ENCODE data around the gene P2RY2.
"Not testable (repeated sequence)": the region's sequence is repeated elsewhere in the genome, so short reads cannot be mapped to it uniquely, and the experiment has no call there.

Gene P2RY2

DNA sequence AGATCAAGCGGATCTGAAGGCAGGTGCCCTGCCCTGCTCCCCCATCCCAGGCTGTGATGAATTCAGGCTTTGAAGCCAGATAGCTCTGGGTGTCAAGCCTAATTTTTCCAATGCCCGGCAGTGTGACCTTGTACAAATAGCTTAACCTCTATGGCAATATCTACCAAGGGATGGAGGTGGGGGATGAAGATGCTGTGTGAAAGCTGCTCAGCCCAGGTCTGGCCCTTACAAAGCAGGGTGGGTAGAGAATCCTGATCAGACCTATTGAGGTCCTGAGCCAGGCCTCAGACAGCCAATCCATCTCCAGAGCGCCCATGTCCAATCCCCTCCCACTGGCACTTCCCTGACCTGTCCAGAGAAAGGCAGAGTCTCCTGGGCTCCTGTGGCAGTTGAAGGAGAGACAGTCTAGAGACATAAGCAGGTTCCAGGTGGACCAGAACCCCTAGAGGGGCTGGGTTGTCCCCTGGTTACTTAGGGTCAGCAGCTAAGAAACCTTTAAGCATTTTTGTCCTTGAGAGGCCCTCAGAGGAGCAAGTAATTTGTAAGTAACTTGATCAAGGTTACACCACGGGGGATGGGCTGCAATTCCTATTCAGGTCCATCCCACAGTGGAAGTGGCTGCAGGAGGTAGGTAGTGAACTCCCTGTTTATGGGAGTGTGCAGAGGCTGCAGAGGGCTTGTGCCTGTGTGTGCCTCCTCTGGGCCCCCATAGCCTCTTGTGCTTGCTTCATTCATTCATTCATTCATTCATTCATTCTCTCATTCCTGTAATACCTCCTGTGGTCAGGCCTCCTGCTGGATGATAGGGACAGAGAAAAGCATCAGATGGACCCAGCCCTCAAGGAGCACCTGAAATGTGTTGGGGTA, 10.4 kb downstream of the P2RY2 start:
- Mint-ChIP-seq H3K9me3 (no peaks in the 10 kb centered on the region), H3K4me1 (ENCODE audit: low read depth in 2 of 2) (peaks cover 0 to 7% of the 10 kb centered on the region in 2 donors), H3K27ac (no peak overlapping the region), H3K36me3 (ENCODE audit: insufficient read depth) (no peaks in the 10 kb centered on the region), H3K4me3 (no peak overlapping the region), H3K27me3 (peaks cover 10 to 48% of the 10 kb centered on the region in 2 donors)
- ATAC-seq (replicated peaks): no peak
- DNase-seq: no peak

DNA sequence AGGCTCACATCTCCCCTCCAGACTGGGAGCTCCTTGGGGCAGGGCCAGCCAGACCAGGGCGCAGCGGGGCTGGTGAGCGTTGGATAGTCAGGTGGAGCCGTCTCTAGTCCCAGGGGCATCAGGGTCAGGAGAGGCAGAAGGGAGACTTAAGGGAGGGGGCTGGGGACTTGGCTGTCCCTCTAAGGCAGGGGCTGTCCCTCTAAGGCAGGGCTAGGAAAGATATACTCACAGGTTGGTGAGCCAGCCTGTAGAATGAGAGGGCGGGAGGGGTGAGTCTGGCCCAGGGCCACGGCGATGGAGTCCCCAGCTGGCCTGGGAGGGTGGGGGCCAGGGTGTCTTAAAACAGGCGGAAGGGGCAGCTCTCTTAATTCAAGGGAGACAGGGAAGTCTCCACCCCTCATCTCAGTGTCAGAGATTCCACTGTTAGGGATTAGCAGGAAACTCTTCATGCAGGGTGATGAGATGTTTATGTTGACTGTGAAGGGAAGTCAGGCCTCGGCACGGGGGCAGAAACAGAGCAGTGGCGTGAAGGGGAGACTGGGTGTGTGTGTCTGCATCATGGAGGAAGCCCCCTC, 11.3 kb downstream of the P2RY2 start:
- H3K36me3 Mint-ChIP-seq (ENCODE audit: insufficient read depth): no peaks in the 10 kb centered on the region

GRCh38 chr11:73229896-73230875, 12.1 kb downstream of the P2RY2 start:
- no peaks in the 10 kb centered on the region for H3K4me1 Mint-ChIP-seq (ENCODE audit: low read depth in 2 of 2)
- H3K4me3 Mint-ChIP-seq: no peak overlapping the region
- DNase-seq (no peak), ATAC-seq (replicated peaks) (no peak)
- H3K27me3 Mint-ChIP-seq: peaks cover 10 to 35% of the 10 kb centered on the region in 2 donors
- no peaks in the 10 kb centered on the region for H3K9me3 Mint-ChIP-seq
- no peaks in the 10 kb centered on the region for H3K36me3 Mint-ChIP-seq (ENCODE audit: insufficient read depth)
- H3K27ac Mint-ChIP-seq: no peak overlapping the region

More for the DNA sequence above, 11.3 kb downstream of the P2RY2 start:
- DNase-seq (no peak), ATAC-seq (replicated peaks) (no peak)
- peaks cover 10 to 43% of the 10 kb centered on the region in 2 donors for H3K27me3 Mint-ChIP-seq
- H3K9me3 Mint-ChIP-seq: no peaks in the 10 kb centered on the region
- peaks cover 0 to 6% of the 10 kb centered on the region in 2 donors for H3K4me1 Mint-ChIP-seq (ENCODE audit: low read depth in 2 of 2)
- no peak overlapping the region for H3K27ac Mint-ChIP-seq
- H3K4me3 Mint-ChIP-seq: no peak overlapping the region

GRCh38 chr11:73230931-73231330, 12.8 kb downstream of the P2RY2 start:
- Mint-ChIP-seq H3K36me3 (ENCODE audit: insufficient read depth) (no peaks in the 10 kb centered on the region), H3K9me3 (no peaks in the 10 kb centered on the region), H3K4me3 (no peak overlapping the region), H3K27me3 (peaks cover 10 to 27% of the 10 kb centered on the region in 2 donors), H3K4me1 (ENCODE audit: low read depth in 2 of 2) (no peaks in the 10 kb centered on the region), H3K27ac (no peak overlapping the region)
- ATAC-seq (replicated peaks) (no peak), DNase-seq (no peak)

GRCh38 chr11:73232487-73232886, 14.4 kb downstream of the P2RY2 start:
- not testable (repeated sequence) for H3K4me3 Mint-ChIP-seq; DNase-seq; H3K36me3 Mint-ChIP-seq (ENCODE audit: insufficient read depth); H3K9me3 Mint-ChIP-seq; H3K4me1 Mint-ChIP-seq (ENCODE audit: low read depth in 2 of 2); ATAC-seq (replicated peaks); H3K27ac Mint-ChIP-seq
- H3K27me3 Mint-ChIP-seq: peaks cover 10 to 28% of the 10 kb centered on the region in 2 donors

DNA sequence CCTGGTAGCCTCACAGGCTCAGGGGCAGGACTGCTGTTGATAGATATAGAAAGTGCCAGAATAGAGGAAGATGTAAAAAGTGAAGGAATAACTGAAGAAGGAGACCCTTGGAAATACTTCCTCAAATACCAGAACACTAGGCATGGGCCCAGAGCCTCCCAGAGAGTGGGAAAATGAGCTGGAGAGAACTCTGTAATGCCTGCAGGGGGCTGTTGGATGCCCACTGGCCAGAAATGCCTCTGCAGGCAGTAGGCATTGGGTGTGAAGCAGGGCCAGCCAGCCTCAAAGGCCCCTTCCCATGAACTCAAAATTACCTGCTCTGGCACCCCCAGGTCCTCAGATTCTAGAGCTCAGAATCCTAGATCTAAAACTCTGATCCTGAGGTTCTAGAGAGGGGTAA, 15.1 kb downstream of the P2RY2 start:
- peaks cover 10 to 35% of the 10 kb centered on the region in 2 donors for H3K27me3 Mint-ChIP-seq
- ATAC-seq (replicated peaks): no peak
- no peaks in the 10 kb centered on the region for H3K4me1 Mint-ChIP-seq (ENCODE audit: low read depth in 2 of 2)
- H3K36me3 Mint-ChIP-seq (ENCODE audit: insufficient read depth): no peaks in the 10 kb centered on the region
- no peaks in the 10 kb centered on the region for H3K9me3 Mint-ChIP-seq
- H3K4me3 Mint-ChIP-seq: no peak overlapping the region
- H3K27ac Mint-ChIP-seq: no peak overlapping the region
- no peak for DNase-seq

DNA sequence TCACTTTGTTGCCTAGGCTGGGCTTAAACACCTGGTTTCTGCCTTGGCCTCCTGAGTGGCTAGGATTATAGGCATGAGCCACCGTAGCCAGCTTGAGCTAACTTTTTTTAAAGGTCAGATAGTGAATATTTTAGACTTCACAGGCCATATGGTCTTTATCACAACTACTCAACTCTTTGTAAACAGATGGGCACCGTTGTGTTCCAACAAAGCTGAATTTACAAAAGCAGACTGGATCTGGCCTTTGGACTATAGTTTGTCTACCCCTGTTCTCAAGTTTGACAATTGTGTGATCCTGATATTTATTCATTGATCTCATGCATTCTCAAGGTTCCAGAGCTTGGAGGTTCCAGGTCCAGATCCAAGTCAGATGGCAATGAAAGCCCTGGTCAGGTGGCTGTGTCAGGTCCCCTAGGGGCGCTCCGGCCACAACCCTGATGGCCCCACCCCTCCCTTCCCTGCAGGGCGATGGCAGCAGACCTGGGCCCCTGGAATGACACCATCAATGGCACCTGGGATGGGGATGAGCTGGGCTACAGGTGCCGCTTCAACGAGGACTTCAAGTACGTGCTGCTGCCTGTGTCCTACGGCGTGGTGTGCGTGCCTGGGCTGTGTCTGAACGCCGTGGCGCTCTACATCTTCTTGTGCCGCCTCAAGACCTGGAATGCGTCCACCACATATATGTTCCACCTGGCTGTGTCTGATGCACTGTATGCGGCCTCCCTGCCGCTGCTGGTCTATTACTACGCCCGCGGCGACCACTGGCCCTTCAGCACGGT, 15.8 kb downstream of the P2RY2 start:
- ATAC-seq (replicated peaks): no peak
- peaks cover 9 to 34% of the 10 kb centered on the region in 2 donors for H3K27me3 Mint-ChIP-seq
- DNase-seq: no peak
- no peaks in the 10 kb centered on the region for H3K4me1 Mint-ChIP-seq (ENCODE audit: low read depth in 2 of 2)
- no peaks in the 10 kb centered on the region for H3K36me3 Mint-ChIP-seq (ENCODE audit: insufficient read depth)
- H3K9me3 Mint-ChIP-seq: no peaks in the 10 kb centered on the region
- H3K27ac Mint-ChIP-seq: no peak overlapping the region
- no peak overlapping the region for H3K4me3 Mint-ChIP-seq

DNA sequence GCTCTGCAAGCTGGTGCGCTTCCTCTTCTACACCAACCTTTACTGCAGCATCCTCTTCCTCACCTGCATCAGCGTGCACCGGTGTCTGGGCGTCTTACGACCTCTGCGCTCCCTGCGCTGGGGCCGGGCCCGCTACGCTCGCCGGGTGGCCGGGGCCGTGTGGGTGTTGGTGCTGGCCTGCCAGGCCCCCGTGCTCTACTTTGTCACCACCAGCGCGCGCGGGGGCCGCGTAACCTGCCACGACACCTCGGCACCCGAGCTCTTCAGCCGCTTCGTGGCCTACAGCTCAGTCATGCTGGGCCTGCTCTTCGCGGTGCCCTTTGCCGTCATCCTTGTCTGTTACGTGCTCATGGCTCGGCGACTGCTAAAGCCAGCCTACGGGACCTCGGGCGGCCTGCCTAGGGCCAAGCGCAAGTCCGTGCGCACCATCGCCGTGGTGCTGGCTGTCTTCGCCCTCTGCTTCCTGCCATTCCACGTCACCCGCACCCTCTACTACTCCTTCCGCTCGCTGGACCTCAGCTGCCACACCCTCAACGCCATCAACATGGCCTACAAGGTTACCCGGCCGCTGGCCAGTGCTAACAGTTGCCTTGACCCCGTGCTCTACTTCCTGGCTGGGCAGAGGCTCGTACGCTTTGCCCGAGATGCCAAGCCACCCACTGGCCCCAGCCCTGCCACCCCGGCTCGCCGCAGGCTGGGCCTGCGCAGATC, 16.5 kb downstream of the P2RY2 start:
- no peak overlapping the region for H3K4me3 Mint-ChIP-seq
- ATAC-seq (replicated peaks) (no peak), DNase-seq (no peak)
- H3K36me3 Mint-ChIP-seq (ENCODE audit: insufficient read depth): no peaks in the 10 kb centered on the region
- no peaks in the 10 kb centered on the region for H3K4me1 Mint-ChIP-seq (ENCODE audit: low read depth in 2 of 2)
- peaks cover 4 to 33% of the 10 kb centered on the region in 2 donors for H3K27me3 Mint-ChIP-seq
- H3K9me3 Mint-ChIP-seq: no peaks in the 10 kb centered on the region
- no peak overlapping the region for H3K27ac Mint-ChIP-seq

- no peaks in the 10 kb centered on the region for H3K9me3 Mint-ChIP-seq
Observed at GRCh38 chr11:73235236-73235786, 17.2 kb downstream of the P2RY2 start.

GRCh38 chr11:73236205-73236765, 18.2 kb downstream of the P2RY2 start:
- DNase-seq (no peak), ATAC-seq (replicated peaks) (no peak)
- Mint-ChIP-seq H3K4me3 (no peak overlapping the region), H3K36me3 (ENCODE audit: insufficient read depth) (no peaks in the 10 kb centered on the region), H3K9me3 (no peaks in the 10 kb centered on the region), H3K27me3 (peaks cover 0 to 23% of the 10 kb centered on the region in 2 donors), H3K4me1 (ENCODE audit: low read depth in 2 of 2) (no peaks in the 10 kb centered on the region), H3K27ac (no peak overlapping the region)

More at GRCh38 chr11:73235236-73235786, 17.2 kb downstream of the P2RY2 start:
- H3K27ac Mint-ChIP-seq: no peak overlapping the region
- no peak overlapping the region for H3K4me3 Mint-ChIP-seq
- DNase-seq (no peak), ATAC-seq (replicated peaks) (no peak)
- peaks cover 2 to 27% of the 10 kb centered on the region in 2 donors for H3K27me3 Mint-ChIP-seq
- H3K36me3 Mint-ChIP-seq (ENCODE audit: insufficient read depth): no peaks in the 10 kb centered on the region
- no peaks in the 10 kb centered on the region for H3K4me1 Mint-ChIP-seq (ENCODE audit: low read depth in 2 of 2)

- Mint-ChIP-seq H3K27me3 (peaks cover 0 to 29% of the 10 kb centered on the region in 2 donors), H3K4me3 (no peak overlapping the region), H3K36me3 (ENCODE audit: insufficient read depth) (no peaks in the 10 kb centered on the region), H3K27ac (no peak overlapping the region), H3K4me1 (ENCODE audit: low read depth in 2 of 2) (no peaks in the 10 kb centered on the region), H3K9me3 (no peaks in the 10 kb centered on the region)
- DNase-seq (no peak), ATAC-seq (replicated peaks) (peak; percentile 37)
Observed at GRCh38 chr11:73236854-73237253, 18.8 kb downstream of the P2RY2 start.
